ENCODE measurements around the gene ATP5PD. TPM values are rescaled to one million over a fixed set of nuclear protein-coding genes. Genes with fewer than 3 reads are reported as not detected.

Gene ATP5PD
- total and polyA plus RNA-seq, 2 of the 13 experiments (the other 11 are each of a cell fraction or from before 2014, with no cell fraction given), result 158 to 428 TPM

GRCh38 chr17:75086496-75087181 is 39.9 kb upstream of the ATP5PD start (continued):
- TF ChIP-seq ETS1 (CRISPR knock-in tag; IDR thresholded peaks at IDR 0.05), result 0 out of 2 replicates have a peak, but pooled peaks have one; percentile 17
- TF ChIP-seq ZNF296 (CRISPR knock-in tag; conservative IDR thresholded peaks at IDR 0.05), result peak; percentile 46; the same call in 1 of the 2 replicates
- peak; percentile 78; the same call in 1 of the 2 replicates for TF ChIP-seq WIZ (CRISPR knock-in tag; IDR thresholded peaks at IDR 0.05)
- TF ChIP-seq HIVEP1 (CRISPR knock-in tag; IDR thresholded peaks at IDR 0.05), result no peak; the same call in 1 of the 2 replicates
- TF ChIP-seq SKI (IDR thresholded peaks at IDR 0.05; ENCODE audit: partially characterized antibody), result peak; percentile 66
- TF ChIP-seq ZBTB33 (CRISPR knock-in tag; IDR thresholded peaks at IDR 0.05), result 0 out of 2 replicates have a peak, but pooled peaks have one; percentile 6
- TF ChIP-seq FOXA1 (IDR thresholded peaks at IDR 0.05), result no peak
- peak; percentile 81 for TF ChIP-seq FOXA1 (CRISPR knock-in tag; IDR thresholded peaks at IDR 0.05)
- TF ChIP-seq ZFP37 (CRISPR knock-in tag; IDR thresholded peaks at IDR 0.05; ENCODE audit: borderline replicate concordance), result peak; percentile 26; the same call in 1 of the 2 replicates
- TF ChIP-seq NRL (CRISPR knock-in tag; IDR thresholded peaks at IDR 0.05; ENCODE audit: borderline replicate concordance), result no peak
- TF ChIP-seq ZHX1 (CRISPR knock-in tag; IDR thresholded peaks at IDR 0.05; ENCODE audit: low read depth), result 0 out of 2 replicates have a peak, but pooled peaks have one; percentile 21
- no peak for TF ChIP-seq ZNF451 (CRISPR knock-in tag; IDR thresholded peaks at IDR 0.05)
- TF ChIP-seq ZNF775 (CRISPR knock-in tag; IDR thresholded peaks at IDR 0.05; ENCODE audit: borderline replicate concordance), result no peak
- TF ChIP-seq KAT8 (CRISPR knock-in tag; IDR thresholded peaks at IDR 0.05), result peak; percentile 72
- TF ChIP-seq BCL6 (CRISPR knock-in tag; IDR thresholded peaks at IDR 0.05), result peak; percentile 54; the same call in 1 of the 2 replicates
- no peak for TF ChIP-seq CHD4 (IDR thresholded peaks at IDR 0.05; ENCODE audit: borderline replicate concordance, low read length)
- 0 out of 2 replicates have a peak, but pooled peaks have one; percentile 29 for TF ChIP-seq ZNF674 (CRISPR knock-in tag; IDR thresholded peaks at IDR 0.05; ENCODE audit: low read depth)
- TF ChIP-seq KLF11 (CRISPR knock-in tag; IDR thresholded peaks at IDR 0.05), result peak; percentile 42; the same call in 1 of the 2 replicates
- 0 out of 2 replicates have a peak, but pooled peaks have one; percentile 48 for TF ChIP-seq ZNF839 (CRISPR knock-in tag; IDR thresholded peaks at IDR 0.05; ENCODE audit: borderline replicate concordance)
- peak; percentile 58 for TF ChIP-seq FOXK1 (CRISPR knock-in tag; IDR thresholded peaks at IDR 0.05; ENCODE audit: borderline replicate concordance, low read depth)
- TF ChIP-seq JARID2 (CRISPR knock-in tag; IDR thresholded peaks at IDR 0.05; ENCODE audit: insufficient replicate concordance), result no peak
- no peak for TF ChIP-seq CREB1 (IDR thresholded peaks at IDR 0.05)
- TF ChIP-seq CREB1 (CRISPR knock-in tag; IDR thresholded peaks at IDR 0.05), result peak; percentile 46; the same call in 1 of the 2 replicates
